HG03108 (cell line): Measurements from ENCODE around the gene KLHL2.
"Not testable (repeated sequence)": the region's sequence is repeated elsewhere in the genome, so short reads cannot be mapped to it uniquely, and the experiment has no call there.

ENCODE experiments used
- ATAC-seq: cut with Tn5 transposase; IDR thresholded peaks from one replicate; pipeline ENCODE4 v1.9.1; 2021; ENCODE audit warnings: moderate library complexity; ENCODE audit not compliant: unreplicated experiment

Gene KLHL2

DNA sequence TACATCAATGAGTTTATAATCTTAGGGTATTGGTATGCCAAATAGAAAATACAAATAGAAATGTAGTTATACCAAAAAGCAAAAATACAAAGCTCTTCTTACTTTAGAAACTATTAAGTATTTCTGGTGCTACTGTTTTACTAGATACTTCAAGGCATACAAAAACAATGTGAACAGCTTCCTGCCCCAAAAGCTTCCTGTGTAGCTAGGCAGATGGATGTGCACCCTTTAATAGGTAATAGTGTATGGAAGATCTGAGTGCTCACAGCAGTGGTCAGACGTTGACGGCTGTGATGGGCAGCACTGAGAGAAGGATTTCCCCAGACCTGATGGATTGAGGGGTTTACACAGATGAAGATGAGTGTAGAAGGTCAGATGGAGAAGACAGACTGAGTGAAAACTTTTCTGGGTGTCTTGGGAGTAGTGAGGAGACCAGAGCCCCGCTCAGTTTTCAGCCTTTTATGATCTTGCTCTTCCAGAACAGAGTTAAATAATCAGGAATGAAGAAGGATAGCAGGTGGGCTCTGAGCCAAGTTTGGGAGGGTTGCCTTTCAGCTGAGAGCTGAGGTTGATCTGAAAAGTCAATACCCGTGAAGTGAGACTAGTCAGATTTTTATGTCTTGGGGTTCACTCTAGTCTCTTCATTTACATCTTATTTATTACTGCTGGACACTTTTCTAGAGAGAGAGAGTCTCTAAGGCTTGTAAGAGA, 22.3 kb downstream of the KLHL2 start:
- not testable (repeated sequence) for ATAC-seq

DNA sequence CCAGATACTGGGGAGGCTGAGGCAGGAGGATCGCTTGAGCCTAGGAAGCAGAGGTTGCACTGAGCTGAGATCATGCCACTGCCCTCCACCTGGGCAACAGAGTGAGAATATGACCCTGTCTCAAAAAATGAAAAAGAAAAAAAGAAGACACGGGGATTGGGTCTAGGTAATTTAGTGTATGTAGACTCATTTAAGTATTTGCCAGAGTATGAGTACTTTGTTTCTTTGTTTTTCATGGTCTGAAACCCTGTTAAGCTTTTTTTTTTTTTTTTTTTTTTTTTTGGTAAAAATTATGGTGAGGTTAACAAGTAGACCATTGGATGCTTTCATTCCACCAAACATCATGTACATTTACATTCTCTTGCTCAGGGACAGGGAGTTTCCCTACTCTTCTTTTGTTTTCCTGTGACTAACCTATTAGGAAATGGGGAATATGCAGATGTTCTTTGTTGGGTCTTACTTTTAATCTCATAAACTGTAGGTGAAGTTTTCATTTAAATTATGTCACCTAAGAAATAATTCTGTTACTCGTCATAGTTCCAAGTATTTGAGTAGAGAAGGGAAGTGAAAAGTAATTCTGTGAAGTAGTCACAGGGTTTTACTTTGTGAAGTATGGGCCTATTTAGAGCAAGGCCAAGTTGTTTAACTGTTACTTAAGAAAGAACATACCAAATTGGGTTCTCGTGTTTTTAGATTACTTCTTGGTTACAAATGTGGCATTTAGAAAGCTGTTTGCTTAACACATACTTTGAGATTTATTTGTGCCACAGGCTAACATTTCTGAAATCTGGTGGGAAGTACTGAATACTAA, 25.5 kb downstream of the KLHL2 start:
- peak; percentile 51 for ATAC-seq

DNA sequence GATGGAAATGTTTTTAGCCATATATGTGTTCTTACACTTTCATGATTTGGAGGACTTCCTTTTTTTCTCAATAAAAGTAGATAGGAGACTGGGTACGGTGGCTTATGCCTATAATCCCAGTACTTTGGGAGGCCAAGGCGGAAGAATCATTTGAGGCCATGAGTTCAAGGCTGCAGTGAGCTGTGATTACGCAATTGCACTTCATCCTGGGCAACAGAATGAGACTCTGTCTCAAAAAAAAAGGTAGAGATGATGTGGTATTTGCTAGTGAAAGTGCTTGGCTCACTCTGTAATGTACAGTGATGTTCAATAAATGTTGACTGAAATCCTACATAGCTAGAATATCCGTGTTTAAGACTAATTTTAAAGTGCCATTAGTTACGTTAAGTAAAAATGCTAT, 27.4 kb downstream of the KLHL2 start:
- no peak for ATAC-seq

DNA sequence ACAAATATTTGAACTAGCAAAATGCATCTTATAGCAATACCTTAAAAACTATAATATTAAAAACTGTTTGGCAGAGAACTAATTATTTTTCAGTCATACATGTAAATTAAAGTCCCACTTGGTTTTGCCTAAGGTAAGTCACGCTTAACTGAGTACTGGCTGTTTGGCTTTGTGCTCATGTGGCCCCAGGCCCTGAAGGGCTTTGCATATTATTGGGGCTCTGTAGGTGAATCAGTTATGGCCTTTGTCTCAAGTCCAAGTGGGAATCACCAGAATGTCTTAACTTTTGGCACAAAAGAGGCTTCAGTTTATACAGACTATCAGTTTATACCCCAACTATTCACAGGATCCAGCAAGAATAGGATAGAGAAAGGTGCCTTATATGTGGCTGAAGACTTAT, 29.5 kb downstream of the KLHL2 start:
- ATAC-seq = not testable (repeated sequence)

DNA sequence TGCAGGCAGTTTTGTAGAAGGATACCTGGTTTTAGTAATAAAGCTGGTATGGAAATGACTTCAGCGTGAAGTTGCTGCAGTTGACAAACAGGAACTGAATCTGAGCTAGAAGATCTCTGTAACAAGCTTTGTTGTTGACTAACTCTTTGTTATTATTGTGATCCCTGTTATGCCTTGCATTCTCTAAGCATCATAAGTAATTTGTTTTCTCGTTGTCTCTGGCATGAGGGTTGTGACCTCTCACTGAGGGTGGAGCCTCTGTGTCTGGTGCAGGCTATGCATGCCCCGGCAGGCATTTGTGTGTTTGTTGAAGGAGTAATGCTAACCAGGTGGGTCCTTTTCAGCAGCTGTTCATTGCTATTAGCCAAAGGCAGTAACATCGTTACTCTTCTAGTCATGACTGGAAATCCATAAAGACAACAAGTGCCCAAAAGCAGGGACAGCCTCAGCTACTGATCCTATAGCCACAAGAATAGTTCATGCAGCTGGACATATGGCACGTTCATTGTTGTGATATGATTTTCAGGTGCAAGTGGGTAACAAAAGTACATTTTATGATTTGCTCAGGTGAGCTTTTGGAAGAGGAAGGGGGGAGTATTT, 30.8 kb downstream of the KLHL2 start:
- ATAC-seq = not testable (repeated sequence)

DNA sequence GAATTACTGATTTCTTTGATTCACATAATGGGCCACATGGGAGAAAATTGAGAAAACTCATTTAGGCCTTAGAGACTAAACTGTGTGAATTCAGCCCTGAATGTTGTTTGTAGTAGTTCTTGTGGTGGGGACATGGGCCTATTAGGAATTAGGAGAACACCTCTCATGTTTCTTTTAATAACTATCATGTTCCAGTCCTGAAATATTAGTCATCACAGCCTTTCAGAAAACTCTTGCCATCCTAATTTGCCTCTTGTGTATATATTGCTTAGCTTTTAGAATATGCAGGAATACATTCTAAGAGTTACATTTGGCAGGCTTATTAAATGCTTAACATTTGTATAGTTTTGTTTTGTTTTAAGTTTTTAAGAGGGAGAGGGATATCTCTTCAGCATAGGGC, 33.4 kb downstream of the KLHL2 start:
- ATAC-seq = not testable (repeated sequence)

DNA sequence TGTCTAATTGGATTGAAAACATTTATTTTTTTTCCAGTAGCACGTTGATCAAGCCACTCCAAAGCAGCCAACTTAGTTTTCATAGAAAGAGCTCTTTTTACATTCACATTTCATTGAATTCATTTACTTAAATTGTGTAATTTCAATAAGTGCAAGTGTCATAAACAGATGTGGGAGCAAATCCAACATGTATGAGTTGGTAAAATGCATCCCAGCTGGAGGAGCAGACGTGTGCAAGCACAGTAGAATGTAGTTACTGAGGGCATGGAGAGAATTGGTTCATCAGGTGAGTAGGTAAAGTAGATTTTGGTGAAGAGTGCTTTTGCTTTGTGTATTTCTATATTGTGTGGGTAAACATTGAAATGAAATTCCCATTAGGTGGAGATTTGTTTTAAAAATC, 36.8 kb downstream of the KLHL2 start:
- ATAC-seq = not testable (repeated sequence)

DNA sequence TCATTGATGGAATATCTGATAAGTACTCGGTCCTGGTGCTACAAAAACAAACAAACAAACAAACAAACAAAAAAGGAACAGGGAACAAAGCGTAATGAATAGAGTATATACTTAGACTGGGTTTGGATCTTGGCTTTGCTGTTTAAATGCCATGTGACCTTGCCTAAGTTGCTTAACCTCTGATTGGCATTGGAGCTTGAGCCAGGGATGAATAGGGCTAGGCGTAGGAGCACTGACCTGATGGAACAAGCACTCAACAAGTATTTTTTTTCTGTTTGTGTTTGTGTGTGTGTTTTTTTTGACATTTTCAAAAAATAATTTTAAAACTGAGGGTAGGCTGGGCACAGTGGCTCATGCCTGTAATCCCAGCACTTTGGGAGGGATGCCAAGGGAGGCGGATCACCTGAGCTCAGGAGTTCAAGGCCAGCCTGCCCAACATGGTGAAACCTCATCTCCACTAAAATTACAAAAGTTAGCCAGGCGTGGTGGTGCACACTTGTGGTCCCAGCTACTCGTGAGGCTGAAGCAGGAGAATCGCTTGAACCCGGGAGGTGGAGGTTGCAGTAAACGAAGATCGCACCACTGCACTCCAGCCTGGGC, 37.3 kb downstream of the KLHL2 start:
- not testable (repeated sequence) for ATAC-seq

DNA sequence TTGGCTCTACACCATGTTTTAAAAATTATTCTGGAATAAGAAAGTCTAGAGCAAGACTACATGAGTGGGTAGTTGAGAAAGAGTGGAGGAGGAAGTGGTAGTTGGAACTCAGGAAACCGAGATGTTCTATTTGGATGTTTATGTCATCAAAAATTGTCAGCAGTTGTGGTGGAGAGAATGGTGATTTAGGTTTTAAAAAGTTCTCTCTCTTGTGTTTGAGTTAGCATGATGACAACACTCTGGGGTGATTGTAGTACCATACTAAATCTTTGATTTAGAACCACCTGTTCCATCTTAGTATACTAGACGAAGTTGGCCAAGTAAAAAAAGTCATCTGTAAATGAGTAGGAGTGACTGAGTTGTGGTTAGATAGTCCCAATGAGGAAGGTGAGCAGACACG, 40.7 kb downstream of the KLHL2 start:
- no peak for ATAC-seq

DNA sequence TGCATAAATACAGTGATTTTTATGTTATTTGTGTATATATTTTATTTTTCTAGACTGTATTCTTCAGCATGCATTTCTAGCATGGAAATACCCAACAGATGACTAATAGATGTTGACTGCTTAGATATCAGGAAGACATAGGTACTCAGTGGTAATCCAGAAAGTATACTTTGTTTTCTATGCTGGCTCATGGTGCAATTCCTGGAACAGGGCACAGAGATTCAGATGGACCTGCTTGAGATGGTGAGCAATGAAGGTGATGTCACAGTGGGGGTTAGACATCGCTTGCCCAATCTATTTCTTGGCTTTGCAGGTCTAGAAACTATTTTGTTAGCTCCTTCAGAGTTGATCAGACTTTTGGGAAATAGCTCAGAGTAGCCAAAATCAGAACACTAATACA, 41.5 kb downstream of the KLHL2 start:
- not testable (repeated sequence) for ATAC-seq

DNA sequence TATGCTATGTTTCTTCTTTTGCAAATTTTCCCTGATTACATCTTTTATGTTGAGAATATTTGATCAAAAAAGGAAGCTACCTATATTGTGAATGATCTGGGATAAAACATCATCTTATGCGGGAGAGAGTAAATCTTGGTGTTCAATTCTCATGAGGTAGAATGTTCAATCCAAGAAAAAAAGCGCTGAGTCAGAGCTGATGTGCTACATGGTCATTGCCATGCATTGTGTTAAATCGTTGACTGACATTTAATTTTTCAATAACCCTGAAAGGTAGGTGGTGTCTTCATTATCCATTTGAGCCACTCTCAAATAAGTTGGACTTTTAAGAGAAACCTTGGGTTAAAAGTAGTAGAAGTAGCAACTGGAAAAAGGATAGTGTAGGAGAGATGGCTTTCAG, 47.4 kb downstream of the KLHL2 start:
- not testable (repeated sequence) for ATAC-seq

DNA sequence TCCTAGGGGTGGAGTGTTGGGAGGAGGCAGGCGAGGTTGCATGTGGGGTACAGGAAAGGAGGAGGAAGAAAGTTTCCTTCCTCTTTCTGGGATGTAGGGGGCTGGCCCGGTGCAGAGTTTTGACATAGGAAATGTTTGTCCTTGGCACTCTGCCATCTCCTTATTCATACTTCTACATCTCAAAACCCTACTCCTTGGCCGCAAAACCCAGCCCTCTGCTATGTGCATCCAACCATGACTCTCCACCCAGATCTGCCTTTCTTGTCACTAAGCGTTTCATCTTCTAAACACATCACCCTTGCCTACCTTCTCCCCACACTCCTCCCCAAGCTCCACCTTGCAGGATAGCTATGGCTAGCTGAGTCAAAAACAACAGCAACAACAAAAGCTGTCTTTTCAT, 48.1 kb downstream of the KLHL2 start:
- ATAC-seq = peak; percentile 91

DNA sequence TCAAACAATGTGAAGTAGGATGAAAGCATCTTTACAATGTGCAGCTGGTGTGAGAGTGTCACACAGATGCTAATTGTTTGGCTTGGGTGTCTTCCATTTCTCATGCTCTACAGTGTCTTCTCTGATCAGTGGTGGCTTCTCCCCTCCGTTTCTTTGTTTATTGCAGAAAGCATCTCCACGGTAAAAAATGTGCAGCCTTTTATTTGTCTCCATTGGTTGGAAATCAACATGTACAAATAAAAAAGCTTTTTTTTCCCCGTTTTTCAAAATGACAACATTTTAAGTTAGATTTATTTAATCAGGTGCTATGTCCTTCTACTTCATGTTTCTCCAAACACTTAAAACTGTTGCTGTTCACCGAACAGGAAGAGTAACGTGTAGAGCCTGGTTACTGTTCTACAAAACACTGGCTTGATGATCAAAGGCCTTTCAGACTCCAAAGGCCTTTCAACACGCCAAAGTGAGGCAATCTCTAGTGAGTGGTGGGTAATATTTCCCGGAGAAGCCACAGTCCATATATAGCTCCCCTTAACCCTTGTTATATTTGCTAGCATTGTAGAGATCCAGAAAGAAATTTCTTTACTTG, 48.8 kb downstream of the KLHL2 start:
- ATAC-seq = not testable (repeated sequence)

DNA sequence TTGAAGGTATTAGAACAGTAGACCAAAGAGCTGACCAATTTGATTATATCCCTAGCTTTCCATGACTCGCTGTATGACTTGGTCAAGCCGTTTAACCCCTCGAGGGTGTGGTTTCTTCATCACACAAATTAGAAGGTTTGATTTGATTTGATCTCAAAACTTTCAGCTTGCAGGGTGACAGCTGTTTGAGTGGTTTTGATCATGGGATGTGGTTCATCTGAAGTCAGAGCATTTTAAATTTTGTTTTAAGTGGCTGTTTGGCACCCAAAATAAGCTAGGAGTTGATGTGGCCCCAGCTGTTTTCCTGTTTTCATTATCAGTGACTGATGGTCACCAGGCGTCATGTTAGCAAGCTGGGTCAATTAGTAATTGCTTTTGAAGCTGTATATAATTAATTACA, 52.4 kb downstream of the KLHL2 start:
- not testable (repeated sequence) for ATAC-seq

DNA sequence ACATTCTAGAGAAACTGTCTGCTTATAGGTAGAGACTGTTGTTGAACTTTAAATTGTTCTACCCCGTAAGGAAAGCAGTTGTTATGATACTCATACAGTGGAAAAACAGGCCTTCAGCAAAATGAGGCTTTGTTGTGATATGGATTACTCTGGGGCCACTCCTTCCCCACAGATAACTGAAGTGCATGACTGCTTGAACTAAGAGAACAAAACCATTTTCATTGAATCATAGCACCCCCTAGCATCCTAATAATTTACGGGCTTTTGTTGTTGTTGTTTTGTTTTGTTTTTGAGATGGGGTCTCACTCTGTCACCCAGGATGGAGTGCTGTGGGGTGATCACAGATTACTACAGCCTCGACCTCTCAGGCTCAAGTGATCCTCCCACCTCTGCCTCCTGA, 54.9 kb downstream of the KLHL2 start:
- not testable (repeated sequence) for ATAC-seq

DNA sequence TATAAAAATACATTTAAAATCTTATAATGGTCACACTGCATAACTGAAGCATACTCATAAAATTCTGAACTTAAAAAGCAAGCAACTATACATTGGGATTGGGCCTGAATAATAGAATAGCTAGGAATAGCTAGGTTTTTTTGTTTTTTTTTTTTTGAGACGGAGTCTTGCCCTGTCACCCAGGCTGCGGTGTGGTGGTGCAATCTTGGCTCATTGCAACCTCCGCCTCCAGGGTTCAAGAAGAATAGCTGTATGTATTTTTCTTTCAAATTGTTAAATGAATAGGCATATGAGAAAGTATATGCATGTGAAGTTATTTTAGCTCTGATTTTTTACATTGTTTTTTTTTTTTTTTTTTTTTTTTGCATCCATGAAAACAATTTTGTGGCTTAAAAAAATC, 56.1 kb downstream of the KLHL2 start:
- ATAC-seq = not testable (repeated sequence)

DNA sequence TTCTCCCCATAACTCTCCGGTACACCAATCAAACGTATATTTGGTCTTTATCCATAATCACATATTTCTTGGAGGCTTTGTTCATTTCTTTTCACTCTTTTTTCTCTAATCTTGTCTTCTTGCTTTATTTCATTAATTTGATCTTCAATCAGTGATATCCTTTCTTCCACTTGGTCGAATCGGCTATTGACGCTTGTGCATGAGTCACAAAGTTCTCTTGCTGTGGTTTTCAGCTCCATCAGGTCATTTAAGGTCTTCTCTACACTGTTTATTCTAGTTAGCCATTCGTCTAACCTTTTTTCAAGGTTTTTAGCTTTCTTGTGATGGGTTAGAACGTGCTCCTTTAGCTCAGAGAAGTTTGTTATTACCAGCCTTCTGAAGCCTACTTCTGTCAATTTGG, 62.6 kb downstream of the KLHL2 start:
- not testable (repeated sequence) for ATAC-seq

DNA sequence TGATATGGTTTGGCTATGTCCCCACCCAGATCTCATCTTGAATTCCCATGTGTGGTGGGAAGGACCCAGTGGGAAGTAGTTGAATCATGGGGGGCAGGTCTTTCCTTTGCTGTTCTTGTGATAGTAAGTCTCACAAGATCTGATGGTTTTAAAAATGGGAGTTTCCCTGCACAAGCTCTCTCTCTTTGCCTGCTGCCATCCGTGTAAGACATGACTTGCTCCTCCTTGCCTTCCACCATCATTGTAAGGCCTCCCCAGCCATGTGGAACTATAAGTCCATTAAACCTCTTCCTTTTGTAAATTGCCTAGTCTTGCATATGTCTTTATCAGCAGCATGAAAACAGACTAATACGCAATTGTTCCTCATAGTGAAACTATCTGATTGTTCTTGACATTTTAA, 66.1 kb downstream of the KLHL2 start:
- not testable (repeated sequence) for ATAC-seq

DNA sequence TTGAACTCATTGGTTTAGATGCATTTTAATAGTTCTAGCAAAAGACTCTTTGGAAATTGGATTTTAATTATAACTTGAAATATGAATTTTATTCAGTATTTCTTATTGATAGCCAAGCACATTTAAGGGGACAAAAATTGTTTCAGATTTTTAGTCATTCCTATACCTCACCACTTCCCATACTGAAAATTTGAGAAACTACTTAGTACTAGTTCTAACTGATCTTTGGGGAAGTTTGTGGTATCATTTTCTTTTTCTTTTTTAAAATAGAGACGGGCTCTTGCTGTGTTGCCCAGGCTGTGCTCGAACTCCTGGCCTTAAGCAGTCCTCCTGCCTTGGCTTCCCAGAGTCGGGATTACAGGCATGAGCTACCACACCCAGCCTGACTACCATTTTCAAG, 68.0 kb downstream of the KLHL2 start:
- peak; percentile 66 for ATAC-seq

DNA sequence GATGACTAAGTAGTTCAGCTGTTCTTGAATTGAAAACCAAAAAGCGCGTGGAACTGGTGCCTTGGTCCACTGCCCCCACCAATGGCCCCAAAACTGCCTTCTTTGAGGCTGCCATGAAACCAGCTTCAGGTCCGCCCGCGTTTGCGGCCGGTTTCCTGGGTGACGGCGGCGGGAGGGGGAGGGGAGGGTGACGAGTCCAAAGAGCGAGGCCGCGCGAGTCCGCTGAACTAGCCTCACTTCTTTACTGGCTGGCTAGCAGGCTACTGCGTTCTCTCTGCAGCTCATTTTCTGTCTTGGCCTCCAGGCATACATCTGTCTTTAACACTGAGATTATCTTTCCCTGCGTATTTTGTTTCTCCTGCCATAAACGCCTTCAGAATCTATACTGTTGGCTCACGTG, 72.2 kb downstream of the KLHL2 start:
- not testable (repeated sequence) for ATAC-seq

DNA sequence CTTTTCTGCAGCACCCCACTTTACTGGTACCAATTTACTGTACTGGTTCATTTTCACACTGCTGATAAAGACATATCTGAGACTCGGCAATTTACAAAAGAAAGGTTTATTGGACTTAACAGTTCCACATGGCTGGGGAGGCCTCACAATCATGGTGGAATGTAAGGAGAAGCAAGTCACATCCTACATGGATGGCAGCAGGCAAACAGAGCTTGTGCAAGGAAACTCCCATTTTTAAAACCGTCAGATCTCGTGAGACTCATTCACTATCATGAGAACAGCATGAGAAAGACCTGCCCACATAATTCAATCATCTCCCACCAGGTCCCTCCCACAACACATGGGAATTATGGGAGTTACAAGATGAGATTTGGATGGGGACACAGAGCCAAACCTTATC, 77.3 kb downstream of the KLHL2 start:
- not testable (repeated sequence) for ATAC-seq
